GM12892 (cell line): ENCODE data around the gene ROPN1L.

Experiments
- DNase-seq: peaks from one replicate; pipeline ENCODE4 v3.0.0; 2011; ENCODE audit not compliant: insufficient read length
- FAIRE-seq: peaks from 2 replicates; lab custom pipeline; 2011; peaks lifted over from hg19 to GRCh38; lab: Jason Lieb, UNC
- POLR2A ChIP-seq: IDR thresholded peaks from 2 replicates; pipeline ENCODE4 v1.6.1; 2011; ENCODE audit warnings: low read depth, low read length, control low read depth
- POLR2AphosphoS5 ChIP-seq: IDR thresholded peaks from 2 replicates; pipeline ENCODE4 v1.6.1; 2011; ENCODE audit warnings: low read depth, low read length, control low read depth
- TAF1 ChIP-seq: IDR thresholded peaks from 2 replicates; pipeline ENCODE4 v1.6.1; 2011; ENCODE audit warnings: low read depth, mild to moderate bottlenecking, control low read depth, low read length, borderline replicate concordance

ROPN1L gene

DNA sequence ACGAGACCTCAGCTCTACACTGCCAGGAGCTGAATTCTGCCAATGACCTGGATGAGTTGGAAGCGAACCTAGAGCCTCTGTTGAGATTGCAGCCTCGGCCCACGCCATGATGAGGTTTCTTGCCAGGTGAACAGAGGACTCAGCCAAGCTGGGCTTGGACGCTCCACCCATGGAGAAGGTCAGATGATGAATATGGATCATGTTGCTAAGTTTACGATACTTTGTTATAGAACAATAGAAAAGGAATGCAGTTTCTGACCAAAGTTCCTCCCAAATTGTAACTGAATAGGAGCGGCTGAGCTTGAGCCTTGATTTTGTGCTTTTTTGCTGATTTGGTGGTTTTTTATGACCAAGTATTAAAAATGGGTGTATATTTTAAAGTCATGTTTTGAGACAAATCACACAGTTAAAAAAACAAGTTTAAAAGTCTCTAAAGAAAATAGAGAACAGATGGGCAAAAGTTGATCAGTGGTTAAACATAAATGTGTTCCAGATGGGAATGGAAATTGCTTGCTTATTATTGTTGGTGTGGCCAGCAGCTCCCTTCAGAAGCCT, 32.9 kb downstream of the ROPN1L start:
- no peak for TF ChIP-seq POLR2A
- no peak for TF ChIP-seq POLR2AphosphoS5
- no peak for TF ChIP-seq TAF1
- no peak for DNase-seq
- no peak for FAIRE-seq

GRCh38 chr5:10475931-10476676, 34.4 kb downstream of the ROPN1L start:
- TF ChIP-seq TAF1 (no peak), POLR2A (no peak), POLR2AphosphoS5 (no peak)
- FAIRE-seq (no peak), DNase-seq (no peak)

GRCh38 chr5:10476878-10477277, 35.2 kb downstream of the ROPN1L start:
- TF ChIP-seq TAF1 (no peak), POLR2AphosphoS5 (no peak), POLR2A (no peak)
- FAIRE-seq, result no peak
- no peak for DNase-seq

GRCh38 chr5:10477943-10478342, 36.3 kb downstream of the ROPN1L start:
- FAIRE-seq, result no peak
- TF ChIP-seq POLR2A, result no peak
- no peak for TF ChIP-seq POLR2AphosphoS5
- no peak for TF ChIP-seq TAF1

GRCh38 chr5:10478436-10478835, 36.8 kb downstream of the ROPN1L start:
- DNase-seq, result no peak
- FAIRE-seq, result no peak
- no peak for TF ChIP-seq POLR2A
- no peak for TF ChIP-seq TAF1
- no peak for TF ChIP-seq POLR2AphosphoS5

More at GRCh38 chr5:10477943-10478342, 36.3 kb downstream of the ROPN1L start:
- no peak for DNase-seq

GRCh38 chr5:10479154-10479721, 37.6 kb downstream of the ROPN1L start:
- no peak for TF ChIP-seq POLR2AphosphoS5
- TF ChIP-seq TAF1, result no peak
- no peak for TF ChIP-seq POLR2A
- DNase-seq (no peak), FAIRE-seq (no peak)

- DNase-seq (no peak), FAIRE-seq (no peak)
- no peak for TF ChIP-seq TAF1
- TF ChIP-seq POLR2AphosphoS5, result no peak
- no peak for TF ChIP-seq POLR2A
These were observed 38.7 kb downstream of the ROPN1L start for GRCh38 chr5:10480237-10480985.

GRCh38 chr5:10481241-10481935, 39.7 kb downstream of the ROPN1L start:
- TF ChIP-seq POLR2AphosphoS5 (no peak), POLR2A (no peak), TAF1 (no peak)
- DNase-seq (no peak), FAIRE-seq (no peak)

DNA sequence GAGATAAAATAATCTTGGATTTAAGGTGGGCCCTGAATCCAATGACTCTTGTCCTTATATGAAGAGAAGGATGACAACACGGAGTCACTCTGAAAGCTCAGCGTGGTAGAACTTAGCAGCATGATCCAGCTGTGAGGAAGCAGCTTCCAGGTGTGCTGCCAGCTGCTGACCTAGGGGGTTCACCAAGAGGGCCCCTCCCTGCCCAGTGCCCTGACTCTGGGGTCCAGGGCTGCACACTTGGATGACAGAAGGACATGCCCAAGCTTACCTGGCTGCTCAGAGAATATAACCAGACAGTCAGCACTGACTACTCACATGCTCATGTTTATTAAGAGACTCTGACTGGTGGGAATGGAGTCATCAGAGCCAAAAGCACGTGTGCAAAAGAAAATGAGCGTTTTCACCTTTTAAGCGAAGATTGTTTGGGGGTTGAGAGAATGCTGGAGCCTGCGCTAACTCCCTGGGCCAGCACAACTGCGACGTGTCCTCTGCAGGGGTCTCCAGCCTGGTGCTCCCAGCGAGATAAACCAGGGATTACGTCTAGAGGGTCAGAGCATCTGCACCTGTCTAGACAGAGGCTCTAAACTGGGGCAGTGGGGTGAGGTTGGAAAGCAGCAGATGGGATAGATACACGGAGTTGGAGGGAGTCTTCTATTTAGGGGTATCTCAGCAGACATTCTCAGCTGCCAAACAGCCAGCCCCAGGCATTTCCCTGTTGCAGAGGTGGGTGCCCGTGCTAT, 41.3 kb downstream of the ROPN1L start:
- TF ChIP-seq POLR2AphosphoS5 (no peak), TAF1 (no peak), POLR2A (no peak)
- peak; percentile 33 for FAIRE-seq

DNA sequence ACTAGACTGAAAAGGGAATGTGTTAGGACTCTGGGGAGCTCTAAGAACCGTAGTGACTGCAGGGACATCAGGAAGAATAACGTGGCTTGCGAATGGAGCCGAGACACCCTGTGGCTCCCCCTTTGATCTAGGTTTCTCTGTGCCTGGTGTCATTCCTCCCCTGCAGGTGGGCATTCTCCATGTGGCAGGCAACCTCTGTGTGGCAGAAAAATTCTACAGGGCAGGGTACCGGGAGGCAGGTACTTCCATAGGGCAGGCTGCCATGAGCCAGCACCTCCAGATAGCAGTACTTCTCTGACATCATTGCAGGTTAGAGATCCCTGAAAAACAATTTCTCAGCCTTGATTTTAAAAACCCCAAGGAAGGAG, 43.1 kb downstream of the ROPN1L start:
- FAIRE-seq, result no peak
- no peak for DNase-seq
- no peak for TF ChIP-seq TAF1
- TF ChIP-seq POLR2A, result no peak
- no peak for TF ChIP-seq POLR2AphosphoS5

More for the DNA sequence above, 41.3 kb downstream of the ROPN1L start:
- no peak for DNase-seq
